Lung (tissue), 12 donors: Measurements from ENCODE around the gene USP9X. TPM values are rescaled to one million over a fixed set of nuclear protein-coding genes. Genes with fewer than 3 reads are reported as not detected.

ENCODE experiments used
- ATAC-seq: fragments of 200-7000 bp; cut with Tn5 transposase; one replicate; pipeline ENCODE4 v1.9.1; 2020; ENCODE audit warnings: moderate number of reproducible peaks; ENCODE audit not compliant: insufficient read depth, low FRiP score
- DNase-seq, 3 donors: peaks; one replicate each; pipeline ENCODE4 v3.0.0-alpha.2; 2013 to 2017
- H3K27ac ChIP-seq, 2 donors: one replicate each; pipeline ENCODE4 v1.5.1; 2013; ENCODE audit warnings: mild to moderate bottlenecking in 2 of 2, moderate library complexity in 2 of 2, control low read depth in 1 of 2, inconsistent platforms in 1 of 2, low read depth in 1 of 2, low read length in 1 of 2
- H3K27me3 ChIP-seq, 3 donors: one replicate each; pipeline ENCODE4 v1.5.1; 2013; ENCODE audit warnings: low read length in 2 of 3; ENCODE audit not compliant: control insufficient read depth in 3 of 3, insufficient read depth in 3 of 3
- H3K36me3 ChIP-seq, 4 donors: one replicate each; pipeline ENCODE4 v1.5.1; 2013; ENCODE audit warnings: low read length in 4 of 4, mild to moderate bottlenecking in 1 of 4, moderate library complexity in 1 of 4; ENCODE audit not compliant: control insufficient read depth in 4 of 4, insufficient read depth in 4 of 4
- H3K4me1 ChIP-seq, 5 donors: one replicate each; pipeline ENCODE4 v1.5.1; 2013; ENCODE audit warnings: low read length in 5 of 5, mild to moderate bottlenecking in 2 of 5, moderate library complexity in 1 of 5; ENCODE audit not compliant: control insufficient read depth in 5 of 5, insufficient read depth in 5 of 5
- H3K4me3 ChIP-seq: one replicate; pipeline ENCODE4 v1.5.1; 2013; ENCODE audit warnings: mild to moderate bottlenecking, control low read depth, moderate library complexity
- H3K9ac ChIP-seq, 2 donors: one replicate each; pipeline ENCODE4 v1.5.1; 2013; ENCODE audit warnings: low read length in 2 of 2, control low read depth in 1 of 2; ENCODE audit not compliant: insufficient read depth in 1 of 2
- H3K9me3 ChIP-seq, 4 donors: one replicate each; pipeline ENCODE4 v1.5.1; 2013; ENCODE audit warnings: low read length in 3 of 4, mild to moderate bottlenecking in 1 of 4, moderate library complexity in 1 of 4; ENCODE audit not compliant: control insufficient read depth in 4 of 4, insufficient read depth in 3 of 4
- CTCF ChIP-seq: IDR thresholded peaks from 2 replicates; pipeline ENCODE4 v1.5.1; 2012; ENCODE audit warnings: mild to moderate bottlenecking; ENCODE audit errors: control extremely low read depth, extremely low read depth
- WGBS, 2 donors: extraction: QIAGEN DNeasy Blood & Tissue Kit; methylation state at CpG; one replicate each; pipeline ENCODE4 v1.1.7; 2013; 5-methylcytosine and 5-hydroxymethylcytosine counted together
- polyA plus RNA-seq, 2 donors: library from polyadenylated mRNA; stranded (reverse); fragments of 200-250 nt; gene quantifications; one replicate each; pipeline ENCODE4 v1.2.1, GENCODE V29; 2013
- total RNA-seq, 2 donors: library from RNA; depleted of rRNA in 1 of 2; stranded (reverse); fragments of >200 nt in 1 of 2; gene quantifications; one replicate each; pipeline ENCODE4 v1.2.1, GENCODE V29; 2014 to 2021
- donor health status: control.
- donor health status: control.
- donor health status: Bipolar disorder and iron deficiency.
- donor health status: healthy.
- donor health status: DM: yes; HTN: yes; CAD: no.

USP9X gene
- total and polyA plus RNA-seq, 4 donors: 8.5 to 187 (median 43.0) TPM

GRCh38 chrX:41153448-41153847 is 68.2 kb downstream of the USP9X start:
- TF ChIP-seq CTCF: no peak
- ATAC-seq: no peak
- peaks cover 4 to 14% (median 11%) of the 10 kb centered on the region in 4 donors for H3K36me3 ChIP-seq

GRCh38 chrX:41153957-41154356 is 68.7 kb downstream of the USP9X start:
- ATAC-seq (no peak), DNase-seq (no peak)
- Histone ChIP-seq H3K4me1 (peaks cover 0 to 4% (median 0%) of the 10 kb centered on the region in 5 donors), H3K4me3 (no peak overlapping the region), H3K36me3 (peaks cover 4 to 11% (median 9%) of the 10 kb centered on the region in 4 donors), H3K27ac (no peak overlapping the region), H3K9me3 (no peaks in the 10 kb centered on the region), H3K9ac (no peak overlapping the region), H3K27me3 (peaks cover 0 to 41% (median 7%) of the 10 kb centered on the region in 3 donors)
- WGBS, 2 donors: 80 to 92% methylated on average over 2 of the region's 2 CpGs
- no peak for TF ChIP-seq CTCF

More at GRCh38 chrX:41153448-41153847, 68.2 kb downstream of the USP9X start:
- WGBS, 2 donors: 72 to 83% methylated on average over 2 of the region's 2 CpGs
- Histone ChIP-seq H3K27me3 (peaks cover 0 to 38% (median 9%) of the 10 kb centered on the region in 3 donors), H3K9me3 (no peaks in the 10 kb centered on the region), H3K4me1 (peaks cover 0 to 4% (median 0%) of the 10 kb centered on the region in 5 donors), H3K4me3 (no peak overlapping the region), H3K9ac (no peak overlapping the region), H3K27ac (no peak overlapping the region)
- DNase-seq: peak in 2 of 3 donors; percentile 51 to 68

- ATAC-seq (no peak), DNase-seq (peak in 2 of 3 donors; percentile 14 to 19)
- Histone ChIP-seq H3K27ac (no peak overlapping the region), H3K36me3 (peaks cover 3 to 7% (median 4%) of the 10 kb centered on the region in 4 donors), H3K9ac (no peak overlapping the region), H3K27me3 (peaks cover 0 to 22% (median 6%) of the 10 kb centered on the region in 3 donors), H3K9me3 (no peaks in the 10 kb centered on the region), H3K4me3 (no peak overlapping the region), H3K4me1 (no peaks in the 10 kb centered on the region)
- WGBS, 2 donors: 71 to 84% methylated on average over 4 of the region's 4 CpGs
- no peak for TF ChIP-seq CTCF
Observed at GRCh38 chrX:41164449-41164848, 79.2 kb downstream of the USP9X start.

DNA sequence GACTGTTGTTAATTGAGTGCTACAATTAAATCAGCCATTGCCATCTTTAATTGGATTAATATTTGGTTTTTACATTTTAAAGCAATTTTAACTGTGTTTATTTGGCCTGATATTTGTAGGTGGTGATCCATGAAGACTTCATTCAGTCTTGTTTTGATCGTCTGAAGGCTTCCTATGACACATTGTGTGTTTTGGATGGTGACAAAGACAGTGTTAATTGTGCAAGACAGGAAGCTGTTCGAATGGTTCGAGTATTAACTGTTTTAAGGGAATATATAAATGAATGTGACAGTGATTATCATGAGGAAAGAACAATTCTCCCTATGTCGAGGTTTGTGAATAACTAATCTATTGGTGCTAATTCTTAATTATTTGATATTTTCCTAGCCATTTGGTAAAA is 82.6 kb downstream of the USP9X start:
- no peak overlapping the region for H3K9ac ChIP-seq
- WGBS, 2 donors: 38 to 61% methylated on average over 4 of the region's 4 CpGs
- ATAC-seq (no peak), DNase-seq (no peak)
- H3K27me3 ChIP-seq: peaks cover 0 to 17% (median 4%) of the 10 kb centered on the region in 3 donors
- H3K4me1 ChIP-seq: no peaks in the 10 kb centered on the region
- H3K9me3 ChIP-seq: no peaks in the 10 kb centered on the region
- no peak overlapping the region for H3K27ac ChIP-seq
- H3K4me3 ChIP-seq: no peak overlapping the region
- TF ChIP-seq CTCF: no peak
- peaks cover 5 to 23% (median 14%) of the 10 kb centered on the region in 4 donors for H3K36me3 ChIP-seq
